ENCODE measurements around the gene GPBP1L1. TPM values are rescaled to one million over a fixed set of nuclear protein-coding genes. Genes with fewer than 3 reads are reported as not detected.

GPBP1L1 gene
- total and polyA plus RNA-seq, 9 of the 15 experiments (the other 6 are each of a cell fraction or from before 2014, with no cell fraction given) = 86.0 to 216 (median 138) TPM

GRCh38 chr1:45687014-45687753, 851 bp upstream of the GPBP1L1 start (continued):
- 0 out of 2 replicates have a peak, but pooled peaks have one; percentile 50 for TF ChIP-seq NR2C2 (CRISPR knock-in tag; IDR thresholded peaks at IDR 0.05)
- TF ChIP-seq NR2C2 (tag; IDR thresholded peaks at IDR 0.05) = peak; percentile 91
- TF ChIP-seq HNRNPK (IDR thresholded peaks at IDR 0.05; ENCODE audit: low read depth, low read length, poor library complexity, severe bottlenecking) = no peak
- peak; percentile 72; the same call in 1 of the 2 replicates for TF ChIP-seq ARID3A (IDR thresholded peaks at IDR 0.05; ENCODE audit: borderline replicate concordance, low read depth, low read length)
- peak in 1 of 2 experiments; percentile 48; a peak in 1 of 4 replicates for TF ChIP-seq CSDE1 (IDR thresholded peaks at IDR 0.05)
- TF ChIP-seq HIVEP1 (CRISPR knock-in tag; IDR thresholded peaks at IDR 0.05) = no peak
- no peak for TF ChIP-seq BMI1 (IDR thresholded peaks at IDR 0.05; ENCODE audit: low read length)
- TF ChIP-seq RNF2 (IDR thresholded peaks at IDR 0.05) = peak; percentile 75
- TF ChIP-seq BCL6 (CRISPR knock-in tag; IDR thresholded peaks at IDR 0.05) = no peak
- no peak for TF ChIP-seq ZNF347 (CRISPR knock-in tag; IDR thresholded peaks at IDR 0.05; ENCODE audit: low read depth)
- TF ChIP-seq EGR1 (conservative IDR thresholded peaks at IDR 0.05) = no peak; the same call in 1 of the 2 replicates
- TF ChIP-seq CREM (IDR thresholded peaks at IDR 0.05; ENCODE audit: low read depth) = peak; percentile 95
- peak; percentile 97 for TF ChIP-seq CREB3L1 (IDR thresholded peaks at IDR 0.05; ENCODE audit: borderline replicate concordance, low read depth)
- no peak for TF ChIP-seq NR3C1 (CRISPR knock-in tag; IDR thresholded peaks at IDR 0.05)
- TF ChIP-seq ZNF592 (IDR thresholded peaks at IDR 0.05) = peak; percentile 96
- no peak for TF ChIP-seq KHSRP (IDR thresholded peaks at IDR 0.05)
- no peak for TF ChIP-seq CREBBP (IDR thresholded peaks at IDR 0.05; ENCODE audit: low read depth, low read length)
- no peak for TF ChIP-seq ELK3 (CRISPR knock-in tag; IDR thresholded peaks at IDR 0.05)
- no peak for TF ChIP-seq ZC3H4 (CRISPR knock-in tag; IDR thresholded peaks at IDR 0.05; ENCODE audit: borderline replicate concordance)
- no peak for TF ChIP-seq U2AF2 (optimal IDR thresholded peaks at IDR 0.05; ENCODE audit: low read depth, low read length)
- no peak for TF ChIP-seq SNIP1 (IDR thresholded peaks at IDR 0.05; ENCODE audit: low read depth)
- 0 out of 4 replicates have a peak, but pooled peaks of 1 of the 2 experiments have one; percentile 28 for TF ChIP-seq RCOR1 (IDR thresholded peaks at IDR 0.05; ENCODE audit: borderline replicate concordance in 1 of 2, low read depth in 2 of 2, low read length in 2 of 2)

Data from K562 (cell line).